ENCODE results near the gene TMEM250.
A peak's percentile ranks its signal among the peaks of the same experiment; 100 is the strongest.

Gene TMEM250

DNA sequence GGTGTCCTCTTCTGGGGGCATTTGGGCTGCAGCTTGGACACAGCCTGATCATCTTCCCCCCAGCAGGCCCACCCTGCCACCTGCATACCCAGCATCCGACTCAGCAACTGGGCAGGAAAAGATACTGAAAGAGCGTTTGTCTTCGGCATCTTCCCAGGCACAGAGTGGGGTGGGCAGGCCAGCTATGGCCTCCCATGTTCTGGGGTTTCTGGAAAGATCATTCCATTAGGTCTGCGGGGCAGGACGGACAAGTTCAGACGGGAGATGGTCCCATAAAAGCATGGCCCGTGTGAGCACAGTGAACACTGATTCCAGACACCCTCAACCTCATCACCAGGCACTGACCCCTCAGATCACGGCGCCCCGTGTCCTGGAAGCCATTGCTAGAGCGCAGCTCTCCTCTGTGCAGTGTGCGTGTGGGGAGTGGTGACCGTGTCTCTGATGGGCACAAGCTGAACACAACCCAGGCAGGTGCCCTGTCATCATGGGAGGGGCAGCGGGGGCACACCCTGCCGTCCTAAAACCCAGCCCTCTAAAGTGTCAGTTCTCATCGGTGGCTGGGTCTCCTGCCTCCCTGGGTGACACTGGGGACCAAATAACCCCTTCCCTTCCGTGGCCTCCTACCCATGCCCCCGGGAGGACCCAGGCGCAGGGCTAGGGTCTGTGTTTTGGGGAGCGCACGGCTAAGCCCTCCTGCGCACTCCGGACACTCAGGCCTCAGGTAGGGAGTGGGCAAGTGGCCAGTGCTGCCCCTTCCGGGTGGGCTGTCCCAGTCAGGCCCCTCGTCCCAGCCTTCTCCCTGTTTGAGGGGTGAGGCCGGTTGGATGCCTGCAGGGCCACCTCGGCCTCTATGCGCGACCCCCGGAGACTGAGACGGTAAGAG is 13.2 kb upstream of the TMEM250 start:
- DNase-seq = no peak

DNA sequence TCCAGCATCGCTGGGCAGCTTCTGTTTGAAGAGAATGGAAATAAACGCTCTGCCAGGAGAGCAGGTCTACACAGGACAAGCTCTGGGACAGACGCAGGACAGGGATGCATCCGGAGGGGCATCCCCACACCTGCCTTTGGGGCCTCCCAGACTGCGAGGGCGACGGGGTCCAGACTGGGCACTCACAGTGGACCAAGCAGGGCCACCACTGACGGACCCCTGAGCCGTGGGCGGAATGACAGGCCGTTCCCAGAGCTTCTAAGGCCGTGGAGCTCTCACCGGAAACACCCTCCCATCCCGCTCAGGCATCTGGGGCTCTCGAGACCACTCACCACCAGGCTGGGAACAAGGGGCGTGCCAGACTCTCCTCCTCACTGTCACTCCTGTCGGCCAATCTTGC is 10.5 kb upstream of the TMEM250 start:
- DNase-seq = no peak

DNA sequence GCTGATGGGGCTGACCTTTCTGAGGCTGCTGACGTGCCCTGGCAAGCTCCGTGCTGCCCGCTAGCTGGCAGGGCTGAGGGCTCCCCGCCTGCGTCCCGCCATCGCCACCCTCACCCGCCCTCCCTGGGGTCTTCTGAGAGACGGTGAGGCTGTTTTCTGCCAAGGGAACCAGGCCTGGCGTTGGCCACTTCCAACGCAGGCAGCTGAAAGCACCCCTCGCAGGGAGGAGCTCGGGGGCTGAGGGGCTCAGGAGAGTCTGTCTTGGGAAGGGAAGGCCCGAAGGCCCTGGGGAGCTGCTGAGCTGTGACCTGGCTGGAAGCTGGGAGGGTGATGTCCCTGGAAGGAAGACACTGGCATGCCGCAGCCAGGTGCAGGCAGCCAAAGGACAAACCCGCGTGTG is 9.8 kb upstream of the TMEM250 start:
- no peak for DNase-seq

DNA sequence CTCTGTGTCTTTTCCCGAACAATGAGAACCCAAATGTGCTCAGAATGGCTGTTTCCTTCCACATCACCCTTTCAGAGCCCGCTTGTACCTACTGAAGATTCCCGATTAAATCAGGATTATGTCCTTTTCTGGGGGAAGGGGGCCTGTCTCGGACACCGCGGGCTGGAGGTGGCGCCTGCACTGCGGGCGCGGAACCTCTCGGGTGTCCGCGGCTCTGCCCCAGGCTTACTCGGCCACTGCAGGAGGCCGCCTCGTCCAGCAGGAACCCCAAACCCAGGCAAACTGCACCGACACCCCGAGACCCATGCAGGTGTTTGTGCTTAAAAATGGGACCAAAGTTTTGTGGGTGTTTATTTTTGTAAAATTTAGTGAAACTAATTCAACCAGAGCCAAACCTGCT is 8.6 kb upstream of the TMEM250 start:
- DNase-seq = no peak

DNA sequence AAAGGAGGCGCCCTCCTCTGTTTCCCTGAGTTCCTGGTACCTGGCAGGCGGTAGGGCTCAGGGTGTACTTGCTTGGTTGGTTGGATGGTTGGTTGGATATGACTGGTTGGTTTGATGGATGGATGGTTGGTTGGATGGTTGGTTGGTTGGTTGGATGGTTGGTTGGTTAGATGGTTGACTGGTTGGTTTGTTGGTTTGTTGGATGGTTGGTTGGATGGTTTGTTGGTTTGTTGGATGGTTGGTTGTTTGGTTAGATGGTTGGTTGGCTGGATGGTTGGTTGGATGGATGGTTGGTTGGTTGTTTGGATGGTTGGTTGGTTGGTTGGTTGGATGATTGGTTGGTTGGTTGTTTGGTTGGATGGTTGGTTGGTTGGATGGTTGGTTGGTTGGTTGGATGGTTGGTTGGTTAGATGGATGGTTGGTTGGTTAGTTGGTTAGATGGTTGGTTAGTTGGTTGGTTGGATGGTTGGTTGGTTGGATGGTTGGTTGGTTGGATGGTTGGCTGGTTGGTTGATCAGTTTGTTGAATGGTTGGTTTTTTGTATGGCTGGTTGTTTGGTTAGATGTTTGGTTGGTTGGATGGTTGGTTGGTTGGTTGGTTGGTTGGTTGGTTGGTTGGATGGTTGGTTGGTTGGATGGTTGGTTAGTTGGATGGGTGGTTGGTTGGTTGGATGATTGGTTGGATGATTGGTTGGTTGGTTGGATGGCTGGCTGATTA is 6.5 kb upstream of the TMEM250 start:
- no peak for DNase-seq

DNA sequence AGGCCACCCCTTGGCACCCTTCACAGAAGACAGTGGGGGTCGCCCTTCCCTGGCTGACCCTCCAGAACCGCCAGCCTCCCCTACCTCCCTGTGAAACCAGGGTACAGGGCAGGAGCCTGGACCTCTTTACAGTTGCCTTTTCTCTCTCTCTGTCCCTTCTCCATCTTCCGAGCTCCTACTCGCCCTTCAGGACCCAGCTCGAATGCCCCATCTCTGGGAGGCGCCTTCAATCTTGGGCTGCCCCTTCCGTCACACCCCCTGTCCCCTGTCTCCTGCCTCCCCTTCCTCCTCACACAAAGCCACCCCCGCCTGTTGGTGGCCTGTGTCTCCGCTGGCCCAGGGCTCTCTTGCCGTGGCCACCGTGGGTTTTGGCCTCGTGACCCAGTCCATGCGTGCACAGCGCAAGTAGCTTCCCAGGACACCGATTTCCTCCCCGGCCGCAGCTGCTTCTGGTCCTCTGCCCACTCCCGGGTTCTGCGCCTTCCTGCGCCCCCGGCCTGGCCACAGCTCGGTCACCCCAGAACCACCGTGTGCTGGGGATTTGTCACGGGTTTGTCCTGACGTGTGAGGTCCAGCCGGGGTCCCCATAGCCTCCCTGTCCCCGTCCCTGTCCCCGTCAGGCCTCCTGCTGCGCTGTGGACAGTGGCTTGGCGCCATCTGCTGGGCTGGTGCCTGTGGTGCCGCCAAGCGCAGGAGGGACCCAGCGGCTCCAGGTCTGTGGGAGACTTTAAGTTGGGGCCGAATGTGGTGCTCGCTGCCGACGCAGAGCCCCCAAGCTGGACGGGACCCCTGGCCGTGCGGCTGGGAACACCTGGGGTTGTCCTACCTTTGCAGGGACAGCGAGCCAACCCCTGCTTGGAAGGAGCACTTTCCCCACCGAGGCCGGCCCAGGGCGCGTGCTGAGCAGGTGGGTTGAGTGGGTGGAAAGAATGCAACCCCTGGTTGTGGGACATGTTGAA is 4.0 kb upstream of the TMEM250 start:
- peak; percentile 52 to 53 for DNase-seq

DNA sequence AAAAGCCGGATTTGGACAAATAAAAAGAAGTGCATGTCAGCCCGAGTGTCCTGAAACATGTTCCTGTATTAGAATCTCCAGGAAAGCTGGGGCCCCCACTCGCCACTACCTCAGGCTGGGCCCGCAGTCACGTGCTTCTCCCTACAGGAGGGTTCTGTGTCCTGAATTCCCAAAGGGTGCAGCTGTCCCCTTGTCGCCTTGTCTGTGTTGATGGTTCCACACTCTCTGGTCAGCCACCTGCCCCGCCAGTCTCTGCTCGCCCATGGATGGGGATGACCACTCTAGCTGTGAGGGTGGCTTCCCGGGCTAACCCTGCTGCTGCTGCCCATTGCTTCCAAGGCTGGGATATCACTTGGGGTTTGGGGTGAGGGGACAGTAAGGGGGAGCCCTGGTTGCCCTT is 3.1 kb upstream of the TMEM250 start:
- no peak for DNase-seq

DNA sequence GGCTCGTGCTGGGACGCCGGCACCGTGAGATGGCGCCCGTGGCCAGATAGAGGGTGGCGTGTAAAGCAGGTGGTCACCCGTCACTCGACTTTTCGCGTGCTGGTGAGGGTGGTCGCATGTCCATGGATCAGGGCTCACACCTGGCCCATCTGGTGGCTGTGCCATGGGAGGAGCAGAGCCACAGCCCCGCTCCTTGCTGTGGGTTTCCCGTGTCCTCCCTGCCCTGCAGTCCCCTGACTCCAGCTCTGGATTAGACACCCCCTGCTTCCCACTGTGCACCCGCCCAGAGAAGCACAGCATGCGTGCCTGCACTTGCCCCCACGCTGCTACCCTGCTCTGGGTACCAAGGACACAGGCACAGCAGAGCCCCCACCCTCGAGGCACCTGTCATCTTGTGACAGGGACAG is 1.8 kb upstream of the TMEM250 start:
- DNase-seq = no peak

DNA sequence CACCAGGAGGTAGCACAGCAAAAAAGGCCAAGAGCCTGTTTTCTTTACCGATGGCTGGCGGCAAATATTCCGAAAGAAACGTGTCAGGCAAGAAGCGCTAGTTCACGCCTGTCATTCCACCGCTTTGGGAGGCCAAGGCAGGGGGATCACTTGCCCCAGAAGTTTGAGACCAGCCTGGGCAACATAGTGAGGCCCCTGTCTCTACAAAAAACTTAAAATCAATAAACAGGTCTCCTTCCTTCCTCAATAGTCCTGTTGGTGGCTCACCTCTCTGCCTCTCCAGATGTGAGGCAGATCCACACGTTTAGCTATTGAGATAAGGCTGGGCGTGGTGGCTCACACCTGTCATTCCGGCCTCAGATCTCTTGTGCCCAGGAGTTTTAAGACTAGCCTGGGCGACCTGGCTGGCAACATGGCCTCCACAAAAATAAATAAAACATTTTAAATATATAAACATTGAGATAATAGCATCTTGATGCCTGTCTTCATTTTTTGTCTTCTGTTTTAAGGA is 1.3 kb upstream of the TMEM250 start:
- DNase-seq = no peak

DNA sequence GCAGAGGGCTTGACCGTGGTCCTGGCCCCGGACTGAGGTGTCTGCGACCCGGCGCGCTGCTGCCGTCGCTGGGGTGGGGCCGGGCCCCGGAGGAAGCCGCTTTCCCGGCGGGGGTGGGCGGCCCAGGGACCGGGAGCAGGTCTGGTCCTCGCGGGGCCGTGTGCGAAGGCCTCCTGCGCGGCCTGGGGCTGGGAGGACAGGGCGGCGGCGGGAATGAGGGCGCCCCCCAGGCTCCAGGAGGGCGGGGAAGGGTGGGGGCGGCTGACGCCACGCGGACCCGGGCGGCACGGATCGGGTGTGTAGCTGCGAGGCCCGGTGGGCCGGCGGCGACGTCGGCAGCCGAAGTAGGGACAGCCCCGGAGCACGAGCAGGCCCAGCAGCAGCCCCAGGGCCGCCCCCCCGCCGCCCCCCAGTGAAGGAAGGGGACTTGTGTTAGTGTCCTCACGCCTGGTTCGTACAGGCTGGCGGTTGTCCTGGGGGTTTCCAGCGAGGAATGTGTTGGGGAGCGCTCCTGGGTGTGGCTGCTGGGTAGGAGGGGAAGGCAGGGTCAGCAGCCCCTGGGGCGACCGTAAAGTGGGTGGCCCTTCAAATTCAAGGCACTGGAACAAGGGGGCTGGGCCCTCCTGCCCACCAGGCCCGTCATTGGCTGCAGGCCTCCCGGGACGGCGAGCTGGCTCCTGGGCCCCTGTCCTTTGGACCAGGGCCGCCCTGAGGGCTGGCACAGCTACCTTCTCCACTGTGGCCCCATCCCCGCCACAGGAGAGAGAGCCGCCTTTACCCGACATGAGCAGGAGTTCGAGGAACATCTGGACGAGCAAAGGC is 597 bp upstream of the TMEM250 start:
- no peak for DNase-seq

DNA sequence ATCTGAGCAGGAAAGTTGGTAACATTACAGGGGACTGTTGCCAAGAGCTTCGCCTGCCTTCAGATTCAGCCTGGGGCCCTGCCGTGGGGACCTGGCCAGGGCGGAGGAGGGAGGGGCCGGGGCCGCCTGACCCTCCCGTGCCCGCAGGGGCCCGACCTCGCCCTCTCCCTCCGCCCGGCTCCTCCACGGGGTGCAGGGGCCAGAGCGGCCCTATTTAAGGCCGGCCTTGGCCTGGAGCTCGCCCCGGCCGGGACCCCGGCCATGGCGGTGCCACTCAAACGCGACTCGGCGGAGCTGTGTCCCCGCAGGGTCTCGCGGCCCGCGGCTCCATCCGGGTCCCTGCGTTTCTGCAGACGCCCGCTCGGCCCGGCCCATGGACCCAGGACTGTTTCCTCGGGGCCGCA is 757 bp downstream of the TMEM250 start:
- no peak for DNase-seq

DNA sequence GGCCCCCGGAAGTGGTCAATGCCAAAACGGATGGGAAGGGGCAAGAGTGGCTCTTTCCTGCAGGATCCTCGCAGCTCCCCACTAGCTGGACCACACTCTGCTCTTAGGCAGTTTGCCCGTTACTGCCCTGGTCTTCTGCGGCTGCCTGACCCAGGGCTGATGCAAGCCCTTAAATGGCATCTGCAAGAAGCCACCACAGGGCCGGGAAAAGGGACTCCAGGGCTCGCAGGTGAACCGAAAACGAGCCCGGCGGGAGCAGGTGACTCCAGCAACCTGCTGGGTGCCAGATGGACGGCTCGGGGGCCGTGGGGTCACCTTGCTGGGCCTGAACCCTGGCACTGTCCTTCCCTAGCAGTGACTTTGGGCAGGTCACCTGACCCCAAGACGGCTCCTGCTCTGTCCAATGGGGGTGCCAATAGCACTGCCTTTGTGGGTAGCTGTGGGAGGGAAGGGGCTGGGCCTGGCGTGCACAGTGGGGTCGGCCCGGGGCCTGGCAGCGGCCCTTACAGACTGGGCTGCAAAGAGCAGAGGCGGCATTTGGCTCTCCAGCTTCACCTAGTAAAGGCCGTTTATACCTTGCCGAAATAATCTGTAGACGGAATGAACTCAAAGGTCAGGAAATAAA is 1.3 kb downstream of the TMEM250 start:
- no peak for DNase-seq

DNA sequence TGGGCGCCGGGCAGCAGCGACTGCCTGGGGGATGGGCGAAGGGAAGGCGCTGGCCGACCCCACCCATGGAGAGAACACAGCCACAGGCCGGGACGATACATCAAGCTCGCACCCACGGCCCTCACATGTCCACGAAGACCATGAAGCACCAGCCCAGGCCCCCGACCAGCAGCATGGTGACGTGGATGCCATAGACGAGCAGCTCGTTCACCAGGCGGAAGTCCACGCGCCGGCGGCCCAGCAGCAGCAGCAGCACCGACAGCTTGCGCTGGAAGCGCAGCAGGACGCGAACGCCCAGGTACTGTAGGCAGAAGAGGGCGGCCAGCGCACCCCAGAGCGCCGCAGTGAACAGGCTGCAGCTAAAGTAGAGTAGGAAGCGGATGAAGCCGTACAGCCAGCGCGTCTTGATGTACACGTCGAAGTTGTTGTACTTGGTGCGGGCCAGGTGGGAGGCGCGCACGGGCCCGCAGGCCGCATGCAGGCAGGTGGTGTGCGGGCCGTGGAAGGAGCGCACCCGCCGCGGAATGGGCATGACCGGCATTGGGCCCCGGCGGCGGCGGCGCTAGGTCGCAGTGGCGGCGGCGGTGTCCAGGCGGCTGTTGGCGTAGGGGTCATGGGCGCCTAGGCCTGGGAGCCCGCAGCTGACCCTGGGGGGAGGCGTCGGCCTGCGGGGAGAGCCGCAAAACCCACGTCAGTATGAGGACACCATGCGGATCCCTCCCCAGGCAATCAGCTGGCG is 2.1 kb downstream of the TMEM250 start:
- no peak for DNase-seq

DNA sequence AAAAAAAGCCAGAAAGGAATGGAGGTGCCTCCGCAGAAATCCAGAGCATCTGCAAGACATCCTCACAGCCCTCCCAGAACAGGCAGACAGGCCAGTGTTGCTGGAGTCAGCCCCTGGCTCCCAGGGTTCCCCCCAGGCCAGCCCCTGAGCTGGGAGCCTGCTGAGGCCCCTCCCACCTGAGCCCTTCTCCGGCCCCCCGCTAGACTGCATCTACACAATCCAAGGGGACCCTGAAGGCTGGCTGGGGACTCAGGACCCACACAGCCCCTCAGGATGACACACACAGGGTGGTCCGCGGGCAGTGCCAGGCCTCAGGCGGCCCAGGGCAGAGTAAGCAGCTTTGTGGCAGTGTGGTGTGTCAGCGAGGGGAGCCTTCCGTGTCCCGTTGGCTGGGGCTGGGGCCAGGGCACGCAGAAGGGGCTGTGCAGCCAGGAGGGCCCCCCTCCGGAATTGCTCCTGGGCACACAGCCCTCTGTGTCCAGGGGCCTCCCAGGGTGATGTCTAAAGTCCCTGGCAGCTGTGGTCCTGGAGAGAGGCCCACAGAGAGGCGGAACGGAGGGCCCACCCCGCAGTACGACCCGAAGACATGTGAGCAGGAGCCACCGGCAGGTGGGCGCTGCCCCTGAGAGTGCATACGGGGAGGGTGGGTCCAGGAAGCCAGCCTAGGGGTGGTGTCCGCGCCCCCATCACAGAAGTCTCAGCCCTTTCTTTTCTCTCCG is 2.9 kb downstream of the TMEM250 start:
- DNase-seq = no peak

DNA sequence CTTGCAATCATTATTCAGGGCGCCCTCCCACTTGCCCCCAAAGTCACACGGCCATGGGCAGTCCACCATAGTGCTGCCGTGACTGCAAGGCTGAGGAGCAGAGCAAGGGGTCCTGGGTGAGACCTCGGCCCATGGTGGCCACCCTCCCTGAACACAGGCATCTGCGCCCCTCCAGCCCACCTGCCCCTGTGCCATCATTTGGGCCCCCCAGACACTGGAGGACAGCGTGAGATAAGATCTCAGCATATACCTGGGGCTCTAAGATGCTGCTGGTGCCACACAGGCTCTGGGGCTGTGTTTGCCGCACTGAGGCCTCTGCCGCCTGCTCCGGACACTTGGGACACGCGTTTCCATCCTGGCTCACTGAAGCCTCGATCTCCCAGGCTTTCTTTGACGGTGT is 3.5 kb downstream of the TMEM250 start:
- no peak for DNase-seq

DNA sequence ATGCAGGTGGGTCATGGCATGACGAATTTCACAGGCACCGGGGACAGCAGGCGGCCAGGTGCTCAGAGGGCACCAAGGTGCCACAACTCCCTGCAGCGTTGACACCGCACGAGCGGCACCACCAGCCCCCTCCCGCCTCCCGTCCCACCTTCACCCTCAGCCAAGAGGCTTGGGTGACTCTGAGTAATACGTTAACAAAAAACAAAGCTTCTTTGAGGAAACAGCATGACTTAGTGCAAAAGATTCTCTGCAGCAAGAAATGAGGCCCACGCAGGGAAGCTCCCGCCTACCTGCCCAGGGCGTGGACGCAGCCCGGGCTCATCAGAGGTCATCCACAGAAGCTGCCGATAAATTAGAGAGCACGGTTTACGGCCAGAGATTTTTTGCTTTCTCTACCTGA is 4.1 kb downstream of the TMEM250 start:
- DNase-seq = no peak

DNA sequence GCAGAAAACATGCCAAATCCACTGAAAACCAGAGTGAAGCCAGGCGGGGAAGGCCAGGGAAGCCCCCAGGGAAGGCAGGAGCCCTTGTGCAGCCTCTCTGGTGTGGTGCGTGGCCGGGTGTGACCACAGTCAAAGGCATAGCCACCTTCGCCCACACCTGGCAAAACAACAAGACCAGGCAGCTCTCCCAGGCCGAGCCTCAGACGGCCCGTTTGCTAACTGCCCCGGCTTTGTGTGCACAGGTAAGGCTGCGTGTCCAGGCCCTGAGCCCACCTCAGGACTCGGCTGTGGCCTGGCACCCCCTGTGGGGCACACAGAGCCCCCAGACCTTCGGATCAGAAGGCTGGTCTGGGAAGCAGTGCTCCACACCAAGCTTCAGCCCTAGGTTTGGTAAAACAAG is 6.1 kb downstream of the TMEM250 start:
- DNase-seq = no peak

DNA sequence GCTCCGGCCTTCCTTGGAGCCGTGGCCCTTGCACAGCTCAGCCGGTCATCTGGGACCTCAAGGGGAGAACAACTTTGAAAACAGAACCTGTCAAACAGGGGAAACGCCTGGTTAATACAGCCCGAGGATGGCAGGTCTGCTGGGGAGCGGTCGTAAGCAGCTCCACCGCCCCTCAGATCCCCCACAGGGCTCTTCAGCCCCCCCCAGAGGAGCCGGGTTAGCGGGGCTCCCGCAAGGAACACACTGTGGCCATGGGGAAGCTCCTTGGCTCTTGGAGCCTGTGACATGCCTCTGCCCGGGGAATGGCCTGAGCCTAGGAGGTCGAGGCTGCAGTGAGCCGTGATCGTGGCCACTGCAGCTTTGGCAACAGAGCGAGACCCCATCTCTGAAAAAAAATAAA is 6.8 kb downstream of the TMEM250 start:
- DNase-seq = no peak

DNA sequence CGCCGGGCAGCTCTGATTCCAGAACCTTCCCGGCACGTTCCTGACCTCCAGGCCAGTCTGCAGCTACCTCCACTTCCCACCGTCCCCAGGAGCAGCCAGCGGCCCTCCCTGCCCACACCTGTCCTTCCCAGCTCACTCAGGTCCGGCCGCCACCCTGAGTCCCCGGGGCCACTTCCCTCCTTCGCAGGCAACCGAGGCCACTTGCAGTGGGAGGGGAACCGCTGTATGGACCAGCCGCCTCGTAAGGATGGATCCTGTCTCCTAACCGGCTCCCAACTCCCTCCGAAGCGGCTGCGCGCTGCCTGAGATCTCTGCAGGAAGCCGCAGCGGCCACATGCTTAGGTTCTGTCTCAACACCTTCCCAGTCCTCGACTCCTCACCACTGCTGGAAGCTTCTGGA is 7.5 kb downstream of the TMEM250 start:
- DNase-seq = no peak
